Fibroblast of lung (primary cell): ENCODE results near the gene PAX7. TPM values are rescaled to one million over a fixed set of nuclear protein-coding genes. Genes with fewer than 3 reads are reported as not detected.

Experiments
- DNase-seq, 2 donors: peaks; one replicate each; pipeline versions ENCODE4 v3.0.0 to v3.0.0-alpha.2; 2010; ENCODE audit warnings: low read depth in 2 of 2
- H2AFZ ChIP-seq: 2 replicates; pipeline ENCODE4 v1.5.1; 2012; ENCODE audit warnings: low read length, control low read depth, inconsistent platforms
- H3K27ac ChIP-seq: 2 replicates; pipeline ENCODE4 v1.5.1; 2011; ENCODE audit warnings: low read length, control low read depth; ENCODE audit not compliant: insufficient read depth
- H3K27me3 ChIP-seq: 2 replicates; pipeline ENCODE4 v1.5.1; 2011; ENCODE audit warnings: mild to moderate bottlenecking, low read length; ENCODE audit not compliant: control insufficient read depth, insufficient read depth
- H3K36me3 ChIP-seq: 2 replicates; pipeline ENCODE4 v1.5.1; 2011; ENCODE audit warnings: low read length; ENCODE audit not compliant: control insufficient read depth, insufficient read depth
- H3K4me1 ChIP-seq: 2 replicates; pipeline ENCODE4 v1.5.1; 2011; ENCODE audit warnings: low read length; ENCODE audit not compliant: control insufficient read depth, insufficient read depth; ENCODE audit errors: extremely low read depth
- H3K4me2 ChIP-seq: 2 replicates; pipeline ENCODE4 v1.5.1; 2011; ENCODE audit warnings: low read length, control low read depth; ENCODE audit not compliant: insufficient read depth; ENCODE audit errors: extremely low read depth
- H3K4me3 ChIP-seq, 4 experiments: fragments of 200-600 bp in 1 of 4; sonication (generic) in 1 of 4; replicated peaks in 1 of 4; 2 replicates each; pipeline ENCODE4 v1.5.1; 2011 to 2016; ENCODE audit warnings: low read length in 4 of 4, low read depth in 3 of 4, mild to moderate bottlenecking in 3 of 4, control low read depth in 2 of 4, inconsistent platforms in 1 of 4, mixed read lengths in 1 of 4; ENCODE audit not compliant: insufficient read depth in 1 of 4; ENCODE audit errors: control extremely low read depth in 1 of 4
- H3K79me2 ChIP-seq: 2 replicates; pipeline ENCODE4 v1.5.1; 2012; ENCODE audit warnings: mild to moderate bottlenecking, low read length, inconsistent platforms; ENCODE audit not compliant: control insufficient read depth, insufficient read depth
- H3K9ac ChIP-seq: 2 replicates; pipeline ENCODE4 v1.5.1; 2011; ENCODE audit warnings: mild to moderate bottlenecking, low read length, control low read depth; ENCODE audit not compliant: insufficient read depth
- H3K9me3 ChIP-seq: 2 replicates; pipeline ENCODE4 v1.5.1; 2012; ENCODE audit warnings: low read depth, low read length; ENCODE audit not compliant: control insufficient read depth, insufficient read depth
- H4K20me1 ChIP-seq: 2 replicates; pipeline ENCODE4 v1.5.1; 2011; ENCODE audit warnings: low read length; ENCODE audit not compliant: control insufficient read depth, insufficient read depth; ENCODE audit errors: extremely low read depth
- CTCF ChIP-seq, 2 donors: IDR thresholded peaks in 1 of 2; conservative IDR thresholded peaks in 1 of 2; 1 replicate in 1 of 2; 2 replicates in 1 of 2; pipeline ENCODE4 v1.5.1; 2011 to 2012; ENCODE audit warnings: low read length in 2 of 2, control low read depth in 1 of 2, inconsistent platforms in 1 of 2, low read depth in 1 of 2, mild to moderate bottlenecking in 1 of 2
- EZH2 ChIP-seq: IDR thresholded peaks from 2 replicates; pipeline ENCODE4 v1.5.1; 2012; ENCODE audit warnings: low read length, control low read depth, mild to moderate bottlenecking; ENCODE audit errors: missing control alignments
- polyA plus RNA-seq, 2 donors: library from polyadenylated mRNA; depleted of rRNA in 1 of 2; stranded (reverse) in 1 of 2; unstranded in 1 of 2; fragments of >200 nt; gene quantifications; 2 replicates each; pipeline ENCODE4 v1.2.1, GENCODE V29; 2011 to 2012; ENCODE audit warnings: missing spikeins in 1 of 2
- total RNA-seq: library from RNA; depleted of rRNA; stranded (reverse); fragments of >200 nt; gene quantifications from 2 replicates; pipeline ENCODE4 v1.2.1, GENCODE V29; 2014

Gene PAX7
- total and polyA plus RNA-seq, 2 donors (not counting 1 experiment from before 2014, with no cell fraction given): not detected

DNA sequence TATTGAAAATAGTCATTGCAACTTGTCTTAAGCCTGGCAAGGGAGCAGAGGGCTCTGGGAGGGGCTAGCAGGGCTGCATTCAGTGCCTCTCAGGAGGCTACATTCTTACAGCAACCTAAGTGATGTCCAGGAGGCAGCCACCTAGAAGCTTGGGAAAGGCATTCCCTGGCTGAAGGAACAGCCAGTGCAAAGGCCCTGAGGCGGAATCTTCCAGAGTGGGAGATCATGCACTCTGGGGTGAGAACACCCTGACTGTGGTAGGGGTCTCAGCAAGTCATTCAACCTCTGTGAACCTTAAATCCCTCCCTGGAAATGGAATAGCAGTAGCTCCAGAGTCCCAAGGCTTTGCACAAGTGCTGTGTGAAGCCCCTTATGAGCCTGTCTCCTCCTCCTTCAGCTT, 144.7 kb downstream of the PAX7 start:
- DNase-seq: no peak
- no peak overlapping the region for H3K27ac ChIP-seq
- no peaks in the 10 kb centered on the region for H3K79me2 ChIP-seq
- TF ChIP-seq EZH2 (no peak), CTCF (conservative IDR thresholded peaks at IDR 0.05 in 1 of 2, IDR thresholded peaks at IDR 0.05 in 1 of 2; ENCODE audit: low read depth in 1 of 2, low read length in 2 of 2) (no peak)
- H3K27me3 ChIP-seq: no peaks in the 10 kb centered on the region
- no peaks in the 10 kb centered on the region for H4K20me1 ChIP-seq
- no peak overlapping the region for H2AFZ ChIP-seq
- H3K4me3 ChIP-seq: no peak overlapping the region
- no peaks in the 10 kb centered on the region for H3K4me1 ChIP-seq
- no peak overlapping the region for H3K4me2 ChIP-seq
- H3K9me3 ChIP-seq: no peaks in the 10 kb centered on the region
- no peaks in the 10 kb centered on the region for H3K36me3 ChIP-seq
- H3K9ac ChIP-seq: no peak overlapping the region

DNA sequence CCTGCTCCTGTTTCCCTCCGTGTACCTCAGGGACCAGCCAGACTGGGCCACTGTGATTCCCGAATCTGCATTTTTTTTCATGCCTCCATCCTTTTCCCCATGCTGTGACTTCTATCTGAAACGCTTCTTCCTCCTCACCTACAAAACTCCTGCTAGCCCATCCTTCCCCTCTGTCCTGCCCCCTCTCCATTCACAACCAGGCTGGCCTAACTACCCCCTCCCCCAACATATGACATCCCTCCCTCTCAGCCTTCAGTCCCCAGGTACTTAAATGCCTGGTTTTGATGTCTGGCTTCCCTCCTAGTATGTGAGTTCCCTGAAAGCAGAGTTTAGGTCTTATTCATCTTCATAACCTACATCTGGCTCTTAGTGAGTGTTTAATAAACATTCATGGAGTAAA, 146.1 kb downstream of the PAX7 start:
- no peak overlapping the region for H3K9ac ChIP-seq
- H3K27me3 ChIP-seq: no peaks in the 10 kb centered on the region

DNA sequence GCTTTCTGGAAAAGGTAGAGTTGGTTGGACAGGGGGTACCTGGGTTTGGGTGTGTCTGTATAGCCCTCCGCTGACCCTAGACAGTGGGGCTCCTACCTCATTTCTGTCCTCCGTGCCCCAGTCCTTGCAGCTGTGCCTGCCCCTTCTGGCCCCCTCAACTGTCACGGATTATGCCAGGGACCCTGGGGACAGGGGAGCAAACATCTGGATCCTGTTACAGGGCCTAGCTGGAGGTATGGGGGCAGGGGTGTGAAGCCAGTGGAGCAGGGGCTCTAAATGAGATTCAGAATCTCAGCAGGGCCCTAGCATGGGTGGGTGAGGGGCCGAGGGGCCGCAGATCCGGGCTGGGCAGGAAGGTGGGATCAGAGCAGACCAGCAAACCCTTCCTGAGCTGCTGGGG, 147.8 kb downstream of the PAX7 start:
- DNase-seq: no peak
- Histone ChIP-seq H2AFZ (no peak overlapping the region), H3K36me3 (no peaks in the 10 kb centered on the region), H3K79me2 (no peaks in the 10 kb centered on the region), H4K20me1 (no peaks in the 10 kb centered on the region), H3K4me2 (no peak overlapping the region), H3K4me3 (no peak overlapping the region), H3K4me1 (no peaks in the 10 kb centered on the region), H3K9me3 (no peaks in the 10 kb centered on the region), H3K27ac (no peak overlapping the region), H3K9ac (no peak overlapping the region), H3K27me3 (no peaks in the 10 kb centered on the region)
- TF ChIP-seq CTCF (conservative IDR thresholded peaks at IDR 0.05 in 1 of 2, IDR thresholded peaks at IDR 0.05 in 1 of 2; ENCODE audit: low read depth in 1 of 2, low read length in 2 of 2): no peak
- no peak for TF ChIP-seq EZH2

More for the DNA sequence above, 146.1 kb downstream of the PAX7 start:
- no peak for TF ChIP-seq EZH2
- no peak for DNase-seq
- Histone ChIP-seq H3K9me3 (no peaks in the 10 kb centered on the region), H3K4me2 (no peak overlapping the region), H2AFZ (no peak overlapping the region), H3K36me3 (no peaks in the 10 kb centered on the region), H3K4me1 (no peaks in the 10 kb centered on the region), H3K4me3 (no peak overlapping the region), H4K20me1 (no peaks in the 10 kb centered on the region), H3K27ac (no peak overlapping the region), H3K79me2 (no peaks in the 10 kb centered on the region)
